NB4 (cell line): ENCODE measurements around the gene CCDC136.

Experiments used
- CTCF ChIP-seq: IDR thresholded peaks from one replicate; pipeline ENCODE4 v1.5.1; 2012; ENCODE audit warnings: low read depth, low read length
- MAX ChIP-seq: IDR thresholded peaks from 2 replicates; pipeline ENCODE4 v1.6.1; 2011; ENCODE audit warnings: low read depth, low read length
- POLR2A ChIP-seq: IDR thresholded peaks from 2 replicates; pipeline ENCODE4 v1.6.1; 2011; ENCODE audit warnings: mild to moderate bottlenecking; ENCODE audit not compliant: insufficient read length; ENCODE audit errors: extremely low read depth

- TF ChIP-seq CTCF: no peak
- no peak for TF ChIP-seq POLR2A
- TF ChIP-seq MAX: no peak
Measured at GRCh38 chr7:128743112-128743772, 48.5 kb upstream of the CCDC136 start.
